Measurements from ENCODE around the gene MAL.

DNA sequence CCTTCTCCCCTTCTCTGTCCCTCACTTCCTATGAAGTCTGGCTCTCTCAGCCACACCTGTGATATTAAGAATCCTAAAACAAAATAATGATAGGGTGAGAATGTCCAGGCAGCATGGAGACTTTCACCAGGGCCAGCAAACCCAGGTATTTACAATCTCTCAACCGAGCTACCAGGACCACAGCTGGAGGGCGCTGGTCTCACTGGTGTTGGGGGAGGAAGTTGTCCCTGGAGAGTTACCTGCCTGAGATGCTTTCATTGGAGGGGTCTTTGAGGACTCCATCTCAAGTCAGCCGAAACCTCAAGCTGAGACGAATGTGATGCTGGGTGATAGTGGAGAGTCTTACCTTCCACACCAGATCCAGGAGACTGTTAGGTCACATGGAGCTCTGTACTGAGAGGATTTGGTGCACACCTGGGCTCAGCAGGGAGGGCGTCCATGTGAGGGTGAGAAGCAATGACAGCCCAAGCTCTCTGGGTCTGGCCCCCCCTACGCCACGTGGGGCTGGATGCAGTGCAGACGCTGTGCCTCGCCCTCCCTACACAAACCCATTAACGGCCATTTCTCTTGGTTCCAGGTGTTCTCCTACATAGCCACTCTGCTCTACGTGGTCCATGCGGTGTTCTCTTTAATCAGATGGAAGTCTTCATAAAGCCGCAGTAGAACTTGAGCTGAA lies 27.4 kb downstream of the MAL start:
- TF ChIP-seq, protein P1, sequence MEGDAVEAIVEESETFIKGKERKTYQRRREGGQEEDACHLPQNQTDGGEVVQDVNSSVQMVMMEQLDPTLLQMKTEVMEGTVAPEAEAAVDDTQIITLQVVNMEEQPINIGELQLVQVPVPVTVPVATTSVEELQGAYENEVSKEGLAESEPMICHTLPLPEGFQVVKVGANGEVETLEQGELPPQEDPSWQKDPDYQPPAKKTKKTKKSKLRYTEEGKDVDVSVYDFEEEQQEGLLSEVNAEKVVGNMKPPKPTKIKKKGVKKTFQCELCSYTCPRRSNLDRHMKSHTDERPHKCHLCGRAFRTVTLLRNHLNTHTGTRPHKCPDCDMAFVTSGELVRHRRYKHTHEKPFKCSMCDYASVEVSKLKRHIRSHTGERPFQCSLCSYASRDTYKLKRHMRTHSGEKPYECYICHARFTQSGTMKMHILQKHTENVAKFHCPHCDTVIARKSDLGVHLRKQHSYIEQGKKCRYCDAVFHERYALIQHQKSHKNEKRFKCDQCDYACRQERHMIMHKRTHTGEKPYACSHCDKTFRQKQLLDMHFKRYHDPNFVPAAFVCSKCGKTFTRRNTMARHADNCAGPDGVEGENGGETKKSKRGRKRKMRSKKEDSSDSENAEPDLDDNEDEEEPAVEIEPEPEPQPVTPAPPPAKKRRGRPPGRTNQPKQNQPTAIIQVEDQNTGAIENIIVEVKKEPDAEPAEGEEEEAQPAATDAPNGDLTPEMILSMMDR (IDR thresholded peaks at IDR 0.05), result no peak
- no peak for TF ChIP-seq POLR2A (IDR thresholded peaks at IDR 0.05)

Data from esophagus squamous epithelium (tissue), 4 donors.